ENCODE data around the gene KIF1A. TPM values are rescaled to one million over a fixed set of nuclear protein-coding genes. Genes with fewer than 3 reads are reported as not detected.

KIF1A gene
- total and polyA plus RNA-seq, 2 donors (not counting 3 experiments of a cell fraction or from before 2014, with no cell fraction given) = 0.11 to 0.64 TPM

- Histone ChIP-seq H3K9ac (replicated peaks; ENCODE audit: extremely low read depth, insufficient read depth, low read length) (no peak overlapping the region), H3K4me2 (ENCODE audit: insufficient read depth, low read length) (no peak overlapping the region), H3K36me3 (ENCODE audit: control insufficient read depth in 2 of 2, extremely low read depth in 1 of 2, insufficient read depth in 2 of 2, low read length in 2 of 2) (no peaks in the 10 kb centered on the region), H3K79me2 (ENCODE audit: control insufficient read depth, insufficient read depth, low read length) (no peaks in the 10 kb centered on the region), H3K9me3 (replicated peaks; ENCODE audit: control insufficient read depth, insufficient read depth, low read length) (no peaks in the 10 kb centered on the region), H2AFZ (ENCODE audit: low read depth, low read length) (no peak overlapping the region), H3K4me3 (replicated peaks in 1 of 3; ENCODE audit: insufficient read depth in 1 of 3, low read depth in 1 of 3, low read length in 3 of 3) (no peak overlapping the region), H4K20me1 (replicated peaks; ENCODE audit: control insufficient read depth, extremely low read depth, insufficient read depth, low read length) (no peaks in the 10 kb centered on the region), H3K27me3 (ENCODE audit: control insufficient read depth in 2 of 2, insufficient read depth in 2 of 2, low read length in 2 of 2) (no peaks in the 10 kb centered on the region), H3K9me1 (replicated peaks; ENCODE audit: control insufficient read depth, extremely low read depth, insufficient read depth, low read length) (no peaks in the 10 kb centered on the region), H3K4me1 (ENCODE audit: control insufficient read depth, extremely low read depth, insufficient read depth, low read length) (no peaks in the 10 kb centered on the region), H3K27ac (ENCODE audit: insufficient read depth, low read depth, low read length) (no peak overlapping the region)
- no TSS peak for BruUV-seq (replicated peaks)
- FAIRE-seq (no peak), DNase-seq (ENCODE audit: low read depth, low spot score) (no peak)
- TF ChIP-seq CTCF (IDR thresholded peaks at IDR 0.05; ENCODE audit: extremely low read depth in 1 of 2, insufficient read depth in 1 of 2, low read depth in 1 of 2, low read length in 2 of 2) (no peak), EZH2 (IDR thresholded peaks at IDR 0.05; ENCODE audit: borderline replicate concordance, low read depth, low read length, severe bottlenecking) (no peak), POLR2A (IDR thresholded peaks at IDR 0.05; ENCODE audit: low read depth, low read length) (no peak), JUN (IDR thresholded peaks at IDR 0.05; ENCODE audit: borderline replicate concordance, insufficient read depth, insufficient read length, low read depth) (no peak), POLR2AphosphoS5 (IDR thresholded peaks at IDR 0.05; ENCODE audit: insufficient read depth, low read depth, low read length) (no peak), FOS (IDR thresholded peaks at IDR 0.05; ENCODE audit: borderline replicate concordance, insufficient read depth, low read length) (no peak), MYC (IDR thresholded peaks at IDR 0.05; ENCODE audit: low read depth, low read length) (no peak), GATA2 (IDR thresholded peaks at IDR 0.05; ENCODE audit: insufficient read depth, insufficient read length, low read depth, low read length) (no peak)
- TF ChIP-seq, protein P1, sequence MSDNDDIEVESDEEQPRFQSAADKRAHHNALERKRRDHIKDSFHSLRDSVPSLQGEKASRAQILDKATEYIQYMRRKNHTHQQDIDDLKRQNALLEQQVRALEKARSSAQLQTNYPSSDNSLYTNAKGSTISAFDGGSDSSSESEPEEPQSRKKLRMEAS (IDR thresholded peaks at IDR 0.05; ENCODE audit: insufficient read depth, insufficient read length) = no peak
- CTCF ChIA-PET = no interaction called here
- POLR2A ChIA-PET = no interaction called here
- intact Hi-C loops (cut with micrococcal nuclease) = no loop called here
- dilution Hi-C loops (cut with MboI; ENCODE audit: extremely low pct_ligation_motif_present, low sequenced_read_pairs) = no loop called here
Observed at GRCh38 chr2:240750409-240750808, 69.6 kb downstream of the KIF1A start.

Data from endothelial cell of umbilical vein (primary cell).